ENCODE data around the gene EHF.

Gene EHF

GRCh38 chr11:34595960-34596644 lies 24.8 kb upstream of the EHF start (continued):
- TF ChIP-seq PRDM2 (tag by site-specific recombination; IDR thresholded peaks at IDR 0.05; ENCODE audit: borderline replicate concordance) (no peak), REPIN1 (tag by site-specific recombination; IDR thresholded peaks at IDR 0.05; ENCODE audit: low read depth) (no peak), ZSCAN23 (tag by site-specific recombination; IDR thresholded peaks at IDR 0.05) (no peak), ZFP37 (tag by site-specific recombination; IDR thresholded peaks at IDR 0.05) (no peak), ZBTB1 (tag by site-specific recombination; IDR thresholded peaks at IDR 0.05) (no peak)

- H3K9me3 ChIP-seq (ENCODE audit: control insufficient read depth, insufficient read depth, low read depth, low read length), result no peaks in the 10 kb centered on the region
- no peak overlapping the region for H3K27ac ChIP-seq (ENCODE audit: extremely low read depth, low read depth, low read length)
- TF ChIP-seq MZF1 (tag by site-specific recombination; IDR thresholded peaks at IDR 0.05; ENCODE audit: borderline replicate concordance) (no peak), GFI1B (tag by site-specific recombination; IDR thresholded peaks at IDR 0.05) (no peak), ZNF549 (tag by site-specific recombination; IDR thresholded peaks at IDR 0.05) (no peak), ZFHX2 (tag by site-specific recombination; conservative IDR thresholded peaks at IDR 0.05) (no peak), ZNF280D (tag by site-specific recombination; IDR thresholded peaks at IDR 0.05) (no peak), ZNF580 (tag by site-specific recombination; IDR thresholded peaks at IDR 0.05) (no peak), ZNF621 (tag by site-specific recombination; IDR thresholded peaks at IDR 0.05) (no peak), ZNF23 (tag by site-specific recombination; IDR thresholded peaks at IDR 0.05; ENCODE audit: borderline replicate concordance) (no peak), ZFP37 (tag by site-specific recombination; IDR thresholded peaks at IDR 0.05) (no peak), GLIS1 (tag by site-specific recombination; IDR thresholded peaks at IDR 0.05) (no peak), GLI4 (tag by site-specific recombination; IDR thresholded peaks at IDR 0.05) (no peak)
- H3K36me3 ChIP-seq (ENCODE audit: control insufficient read depth in 2 of 2, insufficient read depth in 1 of 2, low read length in 2 of 2), result no peaks in the 10 kb centered on the region
- no peaks in the 10 kb centered on the region for H3K4me1 ChIP-seq (ENCODE audit: control insufficient read depth, insufficient read depth, low read length)
- ChIA-PET POLR2A (no interaction called here), CTCF (no interaction called here)
- H3K4me3 ChIP-seq (ENCODE audit: low read depth, low read length), result no peak overlapping the region
These were observed 21.4 kb upstream of the EHF start for GRCh38 chr11:34599406-34599945.
